Left colon (tissue), 2 donors: ENCODE results near the gene NMNAT2. TPM values are rescaled to one million over a fixed set of nuclear protein-coding genes. Genes with fewer than 3 reads are reported as not detected.

Source experiments
- ATAC-seq: fragments of 200-7000 bp; cut with Tn5 transposase; one replicate; pipeline ENCODE4 v1.9.1; 2020; ENCODE audit warnings: mild to moderate bottlenecking, moderate library complexity
- DNase-seq, 2 donors: peaks; one replicate each; pipeline ENCODE4 v3.0.0-alpha.2; 2020
- intact Hi-C, 2 donors: fragments of 100-400 bp; cut with DNase I in 1 of 2; cut with micrococcal nuclease in 1 of 2; formaldehyde crosslinking; loops; one replicate each; pipeline versions ENCODE4 v1.11.2 to v1.14.0; 2022; cut with DNase I, micrococcal nuclease
- total RNA-seq, 2 donors: library from RNA; stranded (reverse); fragmentation: NEBNext Ultra II Directional; extraction: Animal tissue kit (Norgen Biotek cat#: 25700); gene quantifications; one replicate each; pipeline ENCODE4 v1.2.1, GENCODE V29; 2021
- donor health status: DM: no; HTN: no; CAD: no.
- donor health status: DM: yes; HTN: yes; CAD: no.

Gene NMNAT2
- total RNA-seq, 2 donors from 2014 or later = 0.18 to 0.84 TPM

GRCh38 chr1:183234660-183235476, 183.3 kb downstream of the NMNAT2 start:
- DNase-seq = peak; percentile 25 to 58
- peak; percentile 28 for ATAC-seq
- intact Hi-C loops = no loop called here

- DNase-seq = no peak
- intact Hi-C loops = no loop called here
- ATAC-seq = no peak
Measured at GRCh38 chr1:183233113-183233512, 185.1 kb downstream of the NMNAT2 start.

- no peak for ATAC-seq
- intact Hi-C loops = no loop called here
Measured at GRCh38 chr1:183231545-183231944, 186.6 kb downstream of the NMNAT2 start.

GRCh38 chr1:183230413-183230812, 187.8 kb downstream of the NMNAT2 start:
- ATAC-seq (no peak), DNase-seq (no peak)
- intact Hi-C loops = no loop called here

More at GRCh38 chr1:183231545-183231944, 186.6 kb downstream of the NMNAT2 start:
- DNase-seq = no peak

GRCh38 chr1:183228347-183229220, 189.6 kb downstream of the NMNAT2 start:
- peak; percentile 83 for ATAC-seq
- intact Hi-C loops = no loop called here

GRCh38 chr1:183227422-183228346, 190.5 kb downstream of the NMNAT2 start:
- ATAC-seq = peak; percentile 78
- peak in 1 of 2 donors; percentile 56 for DNase-seq
- intact Hi-C loops = no loop called here

More at GRCh38 chr1:183228347-183229220, 189.6 kb downstream of the NMNAT2 start:
- DNase-seq = no peak

GRCh38 chr1:183226963-183227362, 191.2 kb downstream of the NMNAT2 start:
- ATAC-seq (no peak), DNase-seq (no peak)
- intact Hi-C loops = no loop called here

GRCh38 chr1:183226361-183226760, 191.8 kb downstream of the NMNAT2 start:
- DNase-seq = no peak
- ATAC-seq = no peak
- intact Hi-C loops = no loop called here

GRCh38 chr1:183223467-183223866, 194.7 kb downstream of the NMNAT2 start:
- intact Hi-C loops = no loop called here
- DNase-seq (no peak), ATAC-seq (no peak)

GRCh38 chr1:183222909-183223308, 195.3 kb downstream of the NMNAT2 start:
- DNase-seq = no peak
- intact Hi-C loops = no loop called here
- ATAC-seq = no peak

GRCh38 chr1:183219616-183220009, 198.6 kb downstream of the NMNAT2 start:
- intact Hi-C loops = no loop called here
- DNase-seq (no peak), ATAC-seq (no peak)

GRCh38 chr1:183218971-183219615, 199.1 kb downstream of the NMNAT2 start:
- DNase-seq (peak; percentile 49 to 71), ATAC-seq (peak; percentile 59)
- intact Hi-C loops = no loop called here

GRCh38 chr1:183218027-183218618, 200.1 kb downstream of the NMNAT2 start:
- intact Hi-C loops = no loop called here
- DNase-seq = peak in 1 of 2 donors; percentile 13
- ATAC-seq = no peak

- DNase-seq (no peak), ATAC-seq (no peak)
- intact Hi-C loops = no loop called here
Measured at GRCh38 chr1:183215936-183216335, 202.2 kb downstream of the NMNAT2 start.

- intact Hi-C loops = no loop called here
- no peak for DNase-seq
- ATAC-seq = no peak
Measured at GRCh38 chr1:183215076-183215720, 203.0 kb downstream of the NMNAT2 start.

GRCh38 chr1:183214021-183214970, 203.9 kb downstream of the NMNAT2 start:
- no peak for DNase-seq
- intact Hi-C loops = no loop called here
- no peak for ATAC-seq
